NCI-H524 treated with DMSO at 0.1 percent for 48 hours (cell line): ENCODE measurements around the gene NEDD4L.
"Not testable (repeated sequence)": the region's sequence is repeated elsewhere in the genome, so short reads cannot be mapped to it uniquely, and the experiment has no call there.

Source experiments
- DNase-seq: peaks from one replicate; lab custom pipeline; 2025; lab: John Stamatoyannopoulos, UW

Gene NEDD4L

GRCh38 chr18:58418361-58418760 is 374.3 kb downstream of the NEDD4L start:
- no peak for DNase-seq

GRCh38 chr18:58419587-58420199 is 375.7 kb downstream of the NEDD4L start:
- no peak for DNase-seq

GRCh38 chr18:58426611-58427010 is 382.6 kb downstream of the NEDD4L start:
- DNase-seq = no peak

- no peak for DNase-seq
These were observed 383.3 kb downstream of the NEDD4L start for GRCh38 chr18:58427321-58427720.

GRCh38 chr18:58429442-58429841 is 385.4 kb downstream of the NEDD4L start:
- no peak for DNase-seq

- no peak for DNase-seq
These were observed 387.2 kb downstream of the NEDD4L start for GRCh38 chr18:58431215-58431614.

GRCh38 chr18:58432050-58432727 is 388.2 kb downstream of the NEDD4L start:
- no peak for DNase-seq

- DNase-seq = not testable (repeated sequence)
These were observed 391.4 kb downstream of the NEDD4L start for GRCh38 chr18:58435221-58436005.

- no peak for DNase-seq
These were observed 394.3 kb downstream of the NEDD4L start for GRCh38 chr18:58438161-58438957.

- DNase-seq = no peak
These were observed 394.9 kb downstream of the NEDD4L start for GRCh38 chr18:58438958-58439300.

- no peak for DNase-seq
These were observed 399.6 kb downstream of the NEDD4L start for GRCh38 chr18:58443671-58444070.

GRCh38 chr18:58446391-58447060 is 402.5 kb downstream of the NEDD4L start:
- DNase-seq = no peak

- no peak for DNase-seq
These were observed 403.5 kb downstream of the NEDD4L start for GRCh38 chr18:58447402-58448095.

- no peak for DNase-seq
These were observed 405.4 kb downstream of the NEDD4L start for GRCh38 chr18:58449464-58449863.
